Ovary (tissue), 3 donors: ENCODE data around the gene AFG1L.

ENCODE experiments used
- POLR2A ChIP-seq: fragments of 450-650 bp; IDR thresholded peaks from one replicate; pipeline ENCODE4 v1.6.1; 2017; ENCODE audit warnings: antibody characterized with exemption, mild to moderate bottlenecking, moderate library complexity
- TF ChIP-seq, protein P1 (sequence below), 3 donors: fragments of 450-650 bp in 2 of 3; fragments of 200-600 bp in 1 of 3; IDR thresholded peaks; one replicate each; pipeline versions ENCODE4 v1.5.1 to v1.8.0; 2016 to 2022; ENCODE audit warnings: antibody characterized with exemption in 3 of 3, mild to moderate bottlenecking in 1 of 3
- donor health status: DM: no; HTN: no; CAD: no.

DNA sequence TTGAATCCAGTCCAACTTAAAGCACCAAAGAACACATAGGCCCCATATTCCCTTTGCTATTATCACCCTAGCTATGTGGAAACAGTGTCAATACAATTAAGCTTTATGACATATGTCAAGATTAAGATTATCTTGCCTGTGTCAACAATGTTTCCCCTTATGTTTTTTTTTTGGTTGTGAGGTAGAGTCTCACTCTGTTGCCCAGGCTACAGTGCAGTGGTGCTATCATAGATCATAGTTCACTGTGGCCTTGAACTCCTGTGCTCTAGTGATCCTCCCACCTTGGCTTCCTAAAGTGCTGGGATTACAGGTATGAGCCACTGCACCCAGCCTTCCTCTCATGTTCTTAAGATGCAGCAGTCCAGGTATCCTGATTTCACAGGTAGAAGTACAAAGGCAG, 17.8 kb downstream of the AFG1L start:
- TF ChIP-seq, protein P1, sequence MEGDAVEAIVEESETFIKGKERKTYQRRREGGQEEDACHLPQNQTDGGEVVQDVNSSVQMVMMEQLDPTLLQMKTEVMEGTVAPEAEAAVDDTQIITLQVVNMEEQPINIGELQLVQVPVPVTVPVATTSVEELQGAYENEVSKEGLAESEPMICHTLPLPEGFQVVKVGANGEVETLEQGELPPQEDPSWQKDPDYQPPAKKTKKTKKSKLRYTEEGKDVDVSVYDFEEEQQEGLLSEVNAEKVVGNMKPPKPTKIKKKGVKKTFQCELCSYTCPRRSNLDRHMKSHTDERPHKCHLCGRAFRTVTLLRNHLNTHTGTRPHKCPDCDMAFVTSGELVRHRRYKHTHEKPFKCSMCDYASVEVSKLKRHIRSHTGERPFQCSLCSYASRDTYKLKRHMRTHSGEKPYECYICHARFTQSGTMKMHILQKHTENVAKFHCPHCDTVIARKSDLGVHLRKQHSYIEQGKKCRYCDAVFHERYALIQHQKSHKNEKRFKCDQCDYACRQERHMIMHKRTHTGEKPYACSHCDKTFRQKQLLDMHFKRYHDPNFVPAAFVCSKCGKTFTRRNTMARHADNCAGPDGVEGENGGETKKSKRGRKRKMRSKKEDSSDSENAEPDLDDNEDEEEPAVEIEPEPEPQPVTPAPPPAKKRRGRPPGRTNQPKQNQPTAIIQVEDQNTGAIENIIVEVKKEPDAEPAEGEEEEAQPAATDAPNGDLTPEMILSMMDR (IDR thresholded peaks at IDR 0.05) = no peak
- no peak for TF ChIP-seq POLR2A
